ENCODE data around the gene VN1R5. TPM values are rescaled to one million over a fixed set of nuclear protein-coding genes. Genes with fewer than 3 reads are reported as not detected.
"Not testable (repeated sequence)": the region's sequence is repeated elsewhere in the genome, so short reads cannot be mapped to it uniquely, and the experiment has no call there.

The VN1R5 gene
- polyA plus RNA-seq, 3 donors = 0.09 TPM; not detected in 2

- DNase-seq (ENCODE audit: extremely low read depth in 1 of 11, low read depth in 9 of 11, low spot score in 4 of 11) = no peak
Measured at GRCh38 chr1:247268390-247269045, 12.6 kb downstream of the VN1R5 start.

GRCh38 chr1:247269133-247269532, 13.3 kb downstream of the VN1R5 start:
- DNase-seq (ENCODE audit: extremely low read depth in 1 of 11, low read depth in 9 of 11, low spot score in 4 of 11) = no peak

GRCh38 chr1:247270003-247270402, 14.1 kb downstream of the VN1R5 start:
- no peak for DNase-seq (ENCODE audit: extremely low read depth in 1 of 11, low read depth in 9 of 11, low spot score in 4 of 11)

- DNase-seq (ENCODE audit: extremely low read depth in 1 of 11, low read depth in 9 of 11, low spot score in 4 of 11) = peak in 1 of 11 donors; percentile 29
Measured at GRCh38 chr1:247273013-247273412, 17.1 kb downstream of the VN1R5 start.

GRCh38 chr1:247274605-247275256, 18.9 kb downstream of the VN1R5 start:
- peak in 1 of 11 donors; percentile 7 for DNase-seq (ENCODE audit: extremely low read depth in 1 of 11, low read depth in 9 of 11, low spot score in 4 of 11)

- peak in 3 of 11 donors; percentile 2 to 41 (median 15) for DNase-seq (ENCODE audit: extremely low read depth in 1 of 11, low read depth in 9 of 11, low spot score in 4 of 11)
Measured at GRCh38 chr1:247277191-247277590, 21.3 kb downstream of the VN1R5 start.

GRCh38 chr1:247281001-247281574, 25.2 kb downstream of the VN1R5 start:
- no peak for DNase-seq (ENCODE audit: extremely low read depth in 1 of 11, low read depth in 9 of 11, low spot score in 4 of 11)

GRCh38 chr1:247286134-247286670, 30.3 kb downstream of the VN1R5 start:
- DNase-seq (ENCODE audit: extremely low read depth in 1 of 11, low read depth in 9 of 11, low spot score in 4 of 11) = no peak

GRCh38 chr1:247287460-247287859, 31.6 kb downstream of the VN1R5 start:
- DNase-seq (ENCODE audit: extremely low read depth in 1 of 11, low read depth in 9 of 11, low spot score in 4 of 11) = no peak

GRCh38 chr1:247288341-247288740, 32.5 kb downstream of the VN1R5 start:
- DNase-seq (ENCODE audit: extremely low read depth in 1 of 11, low read depth in 9 of 11, low spot score in 4 of 11) = no peak

- not testable (repeated sequence) for DNase-seq (ENCODE audit: extremely low read depth in 1 of 11, low read depth in 9 of 11, low spot score in 4 of 11)
Measured at GRCh38 chr1:247289274-247289892, 33.5 kb downstream of the VN1R5 start.

- no peak for DNase-seq (ENCODE audit: extremely low read depth in 1 of 11, low read depth in 9 of 11, low spot score in 4 of 11)
Measured at GRCh38 chr1:247290576-247290975, 34.7 kb downstream of the VN1R5 start.

- no peak for DNase-seq (ENCODE audit: extremely low read depth in 1 of 11, low read depth in 9 of 11, low spot score in 4 of 11)
Measured at GRCh38 chr1:247291161-247291560, 35.3 kb downstream of the VN1R5 start.

GRCh38 chr1:247291833-247292561, 36.1 kb downstream of the VN1R5 start:
- DNase-seq (ENCODE audit: extremely low read depth in 1 of 11, low read depth in 9 of 11, low spot score in 4 of 11) = no peak

GRCh38 chr1:247293047-247293446, 37.2 kb downstream of the VN1R5 start:
- DNase-seq (ENCODE audit: extremely low read depth in 1 of 11, low read depth in 9 of 11, low spot score in 4 of 11) = no peak

GRCh38 chr1:247294282-247294681, 38.4 kb downstream of the VN1R5 start:
- DNase-seq (ENCODE audit: extremely low read depth in 1 of 11, low read depth in 9 of 11, low spot score in 4 of 11) = no peak

- DNase-seq (ENCODE audit: extremely low read depth in 1 of 11, low read depth in 9 of 11, low spot score in 4 of 11) = no peak
Measured at GRCh38 chr1:247295274-247295684, 39.4 kb downstream of the VN1R5 start.

GRCh38 chr1:247295746-247296145, 39.9 kb downstream of the VN1R5 start:
- DNase-seq (ENCODE audit: extremely low read depth in 1 of 11, low read depth in 9 of 11, low spot score in 4 of 11) = no peak

GRCh38 chr1:247296599-247297180, 40.8 kb downstream of the VN1R5 start:
- no peak for DNase-seq (ENCODE audit: extremely low read depth in 1 of 11, low read depth in 9 of 11, low spot score in 4 of 11)

All from renal cortex interstitium (tissue), 11 donors.